SK-N-MC (cell line): ENCODE data around the gene EXOC5.
A peak's percentile ranks its signal among the peaks of the same experiment; 100 is the strongest.

Experiments
- EZH2 ChIP-seq: fragments of 200-600 bp; sonication (generic); IDR thresholded peaks from one replicate; pipeline ENCODE4 v1.6.1; 2017; ENCODE audit warnings: antibody characterized with exemption
- FOXP2 ChIP-seq: optimal IDR thresholded peaks from 2 replicates; pipeline ENCODE3; 2011; ENCODE audit warnings: mild to moderate bottlenecking, moderate library complexity; ENCODE audit not compliant: insufficient read depth; ENCODE audit errors: extremely low read length, control extremely low read depth
- POLR2AphosphoS5 ChIP-seq: IDR thresholded peaks from 2 replicates; pipeline ENCODE4 v1.6.1; 2012; ENCODE audit warnings: mild to moderate bottlenecking, low read depth, low read length, borderline replicate concordance

GRCh38 chr14:57268161-57269069 lies at the start of gene EXOC5, which contains the start of gene AP5M1:
- TF ChIP-seq POLR2AphosphoS5 (peak; percentile 69), EZH2 (no peak), FOXP2 (peak; percentile 37)
